Inferior parietal cortex (tissue), 1 donor: Measurements from ENCODE around the gene BRF1.
A peak's percentile ranks its signal among the peaks of the same experiment; 100 is the strongest.
"Not testable (repeated sequence)": the region's sequence is repeated elsewhere in the genome, so short reads cannot be mapped to it uniquely, and the experiment has no call there.

ENCODE experiments used
- DNase-seq: peaks from one replicate; pipeline ENCODE4 v3.0.0-alpha.2; 2016; ENCODE audit errors: extremely low spot score

The BRF1 gene

DNA sequence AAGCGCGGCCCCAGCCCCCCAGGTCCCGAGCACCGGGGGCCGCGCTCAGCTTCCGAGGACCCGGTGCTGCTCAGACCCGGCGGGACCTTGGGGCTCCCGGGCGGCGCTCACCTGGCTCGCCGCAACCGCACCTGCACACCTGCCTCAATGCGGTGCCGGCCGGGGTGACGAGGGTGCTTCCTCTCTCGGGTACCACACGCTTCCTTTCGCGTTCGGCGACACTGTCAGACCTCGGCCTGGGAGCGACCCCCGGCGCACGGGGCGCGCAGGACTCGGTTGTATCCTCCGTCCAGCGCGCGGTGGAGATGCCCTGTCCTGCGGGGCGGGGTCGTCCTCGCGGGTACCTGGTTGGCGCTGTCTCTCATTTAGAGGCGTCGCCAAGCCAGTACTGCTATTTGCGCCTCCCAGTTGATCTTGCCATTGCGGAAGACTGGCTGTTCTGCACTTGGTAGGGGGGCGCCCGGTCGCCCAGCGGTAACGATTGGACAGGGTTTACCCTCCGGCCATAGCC, 14.5 kb upstream of the BRF1 start:
- no peak for DNase-seq

DNA sequence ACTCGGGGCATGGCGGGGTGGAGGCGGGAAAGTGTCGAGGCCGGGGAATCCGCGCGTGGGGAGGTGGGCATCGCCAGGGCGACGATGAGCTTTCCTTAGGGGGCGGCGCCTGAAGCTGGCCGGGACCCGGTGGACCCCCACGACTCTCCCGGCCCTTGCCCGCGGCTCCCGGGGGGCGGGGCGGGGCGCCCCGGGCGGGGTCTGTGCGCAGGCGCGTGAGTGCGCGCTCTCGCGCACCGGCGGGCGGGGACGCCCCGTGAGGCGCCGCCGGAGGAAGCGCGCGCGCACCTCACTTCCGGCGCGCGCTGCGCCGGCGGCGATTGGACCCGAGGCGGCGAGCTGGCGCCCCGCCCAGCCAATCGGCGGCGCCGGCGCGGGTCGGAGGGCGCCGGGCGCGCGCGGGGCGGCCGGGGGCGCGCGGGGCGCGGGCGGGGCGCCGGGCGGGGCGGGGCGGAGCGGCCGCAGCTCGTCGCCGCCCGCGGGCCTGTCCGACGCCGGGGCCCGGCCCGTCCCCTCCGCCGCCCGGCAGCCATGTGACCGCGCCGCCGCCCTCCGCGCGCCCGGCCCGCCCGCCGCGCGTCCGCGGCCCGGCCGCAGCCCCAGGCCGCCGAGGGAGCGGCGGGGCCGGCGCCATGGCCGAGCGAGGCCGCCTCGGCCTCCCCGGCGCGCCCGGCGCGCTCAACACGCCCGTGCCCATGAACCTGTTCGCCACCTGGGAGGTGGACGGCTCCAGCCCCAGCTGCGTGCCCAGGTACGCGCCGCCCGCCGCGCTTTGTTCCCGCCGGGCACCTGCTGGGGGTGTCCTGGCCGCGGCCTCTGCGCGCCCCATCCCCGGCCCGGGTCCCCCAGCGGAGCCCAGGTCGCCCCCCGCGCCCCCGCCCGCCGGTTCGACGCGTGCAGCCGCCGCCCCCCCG, 13.7 kb upstream of the BRF1 start, which contains the start of gene PACS2:
Gene PACS2 (plus strand): TSS at position 462 of the 914 bp plus-strand sequence. CDS start 171 bp downstream, at position 633.
- peak; percentile 74 for DNase-seq

DNA sequence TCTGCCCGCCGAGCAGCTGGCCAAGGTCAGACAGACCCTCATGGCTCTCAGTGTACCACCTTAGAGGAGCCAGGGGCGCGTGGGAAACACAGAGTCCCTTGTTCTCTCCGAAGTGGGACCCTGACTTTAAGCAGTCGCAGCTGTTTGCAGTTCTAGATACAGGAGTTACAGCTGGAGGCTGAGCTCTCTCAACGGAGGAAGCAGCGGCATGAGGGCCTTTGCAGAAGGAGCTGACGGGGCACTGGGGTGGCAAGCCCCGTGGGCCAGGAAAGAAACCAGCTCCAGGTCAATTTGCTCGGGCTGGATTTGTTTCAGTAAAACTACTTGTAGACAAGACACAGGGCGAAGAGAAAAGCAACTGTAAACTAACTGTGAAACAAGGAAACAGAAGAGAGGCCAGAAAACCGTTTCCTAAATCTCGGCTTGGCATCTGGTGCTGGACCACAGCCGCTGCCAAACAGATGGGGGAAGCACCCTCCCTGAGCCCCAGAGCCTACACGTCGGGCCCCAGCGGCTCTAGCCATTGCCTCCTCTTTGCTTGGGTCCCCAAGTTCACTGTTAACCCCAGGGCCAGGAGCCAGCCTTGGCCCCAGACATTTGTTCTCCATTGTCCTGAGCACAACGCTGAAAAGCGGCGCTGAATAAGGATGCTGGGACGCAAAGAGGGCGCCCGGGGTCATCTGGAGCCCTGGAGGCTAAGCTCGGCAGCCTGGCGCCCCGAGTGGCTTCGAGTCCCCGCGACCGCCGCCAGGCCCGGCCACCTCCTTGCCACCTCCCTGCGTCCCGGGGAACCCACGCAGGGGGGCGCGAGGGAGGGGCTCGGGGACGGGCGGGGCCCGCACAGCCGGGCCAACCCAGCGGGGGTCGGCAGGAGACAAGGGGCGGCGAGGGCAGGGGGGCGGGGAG, 12.8 kb upstream of the BRF1 start:
- peak; percentile 39 for DNase-seq

DNA sequence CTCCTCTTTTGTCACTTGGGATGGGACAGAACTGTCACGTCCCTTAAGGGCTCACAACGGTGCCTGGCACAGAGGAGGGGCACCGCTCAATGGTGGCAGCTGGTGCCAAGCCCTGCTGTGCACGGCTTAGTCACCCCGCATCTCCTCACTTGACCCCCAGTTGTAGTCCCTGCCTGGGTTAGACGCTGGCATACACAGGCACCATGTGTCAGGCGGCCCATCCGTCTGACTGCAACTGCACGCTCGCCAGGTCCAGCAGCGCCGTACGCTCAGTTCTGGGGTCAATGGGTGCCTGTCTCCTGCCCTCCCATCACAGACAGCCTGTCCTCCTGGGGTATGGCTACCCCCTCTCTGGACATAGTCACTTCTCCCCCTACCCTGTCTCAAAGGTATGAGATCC, 12.2 kb upstream of the BRF1 start:
- peak; percentile 40 for DNase-seq

DNA sequence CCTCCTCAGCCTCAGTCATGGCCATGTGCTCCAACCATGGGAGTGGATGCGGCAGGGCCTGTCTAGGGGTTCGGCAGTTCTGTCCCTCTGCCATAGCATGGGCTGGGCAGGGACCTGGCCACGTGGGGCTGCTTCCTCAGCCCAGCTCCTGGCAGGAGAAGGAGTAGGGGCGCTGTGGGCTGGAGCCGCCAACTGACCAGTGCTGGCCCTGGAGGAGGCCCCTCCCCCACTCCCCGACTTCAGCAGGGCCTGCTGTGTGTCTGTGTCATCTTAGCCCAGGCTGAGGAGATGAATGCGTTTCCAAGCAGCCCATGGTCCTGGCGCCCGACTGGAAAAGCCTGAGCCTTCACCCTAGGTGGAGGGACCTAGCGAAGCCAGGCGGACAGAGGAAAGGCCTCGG, 11.0 kb upstream of the BRF1 start:
- no peak for DNase-seq

DNA sequence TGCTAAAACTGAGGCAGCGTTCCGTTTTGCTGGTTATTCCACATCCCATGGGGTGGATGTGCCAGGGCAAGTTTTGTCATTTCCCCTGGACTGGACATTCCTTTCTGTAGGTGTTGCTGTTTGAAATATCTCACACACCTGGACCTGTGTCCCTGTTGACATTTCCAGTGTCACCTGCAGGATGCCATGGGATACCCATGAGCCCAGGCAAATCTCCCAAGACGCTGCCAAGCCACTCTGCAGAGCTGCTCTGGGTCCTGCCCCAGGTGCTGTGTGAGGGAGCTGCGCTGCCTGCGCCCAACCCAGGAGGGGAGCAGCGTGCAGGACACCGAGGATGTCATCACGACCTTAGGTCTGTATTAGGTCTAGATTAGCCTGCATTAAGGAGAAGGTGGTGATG, 8.6 kb upstream of the BRF1 start:
- DNase-seq: no peak

DNA sequence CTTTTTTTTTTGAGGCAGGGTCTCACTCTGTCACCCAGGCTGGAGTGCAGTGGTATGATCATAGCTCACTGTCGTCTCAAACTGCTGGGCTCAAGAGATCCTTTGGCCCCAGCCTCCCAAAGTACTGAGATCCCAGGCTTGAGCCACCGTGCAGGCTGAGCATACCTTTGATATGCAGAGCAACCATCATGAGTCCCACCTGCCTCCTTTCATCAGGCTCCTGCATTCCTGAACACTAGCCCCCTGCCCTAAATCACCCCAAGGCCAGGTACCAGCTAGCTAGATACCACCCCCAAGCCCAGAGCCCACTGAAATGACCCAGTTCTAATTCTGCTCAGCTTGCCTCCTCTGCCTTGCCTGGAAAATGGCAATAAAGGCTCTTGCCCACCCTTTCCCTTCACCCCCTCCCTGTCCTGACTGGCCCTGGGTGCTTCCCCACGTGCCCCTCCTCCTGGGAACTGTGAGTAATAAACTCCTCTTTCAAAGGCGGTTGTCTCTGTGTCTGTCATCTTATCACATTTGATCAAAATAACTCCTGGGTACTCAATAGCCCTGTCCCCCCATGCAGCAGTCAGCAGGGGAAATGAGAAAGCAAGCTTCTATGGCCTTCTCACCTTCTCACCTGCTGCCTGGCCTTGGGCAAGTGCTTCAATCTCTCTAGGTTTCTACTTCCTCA, 6.4 kb upstream of the BRF1 start:
- DNase-seq: no peak

DNA sequence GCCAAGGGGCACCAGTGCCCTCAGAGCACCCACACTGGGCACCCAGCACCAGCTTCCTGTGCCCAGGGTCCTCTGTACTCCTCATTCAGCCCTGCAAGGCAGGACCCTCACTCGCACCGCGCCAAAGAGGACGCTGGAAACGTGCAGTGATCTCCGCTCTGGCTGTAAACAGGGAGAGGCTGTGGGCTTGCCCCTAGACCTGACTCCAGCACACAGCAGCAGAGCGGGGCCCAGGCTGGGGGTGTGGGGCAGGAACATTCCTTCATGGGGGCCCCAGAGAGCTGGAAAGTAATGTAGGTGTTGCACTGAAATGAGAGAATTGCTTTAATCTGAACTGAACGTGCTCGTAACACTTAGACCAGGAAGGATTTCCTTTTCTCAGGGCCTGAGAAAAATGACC, 5.0 kb upstream of the BRF1 start:
- DNase-seq: no peak

DNA sequence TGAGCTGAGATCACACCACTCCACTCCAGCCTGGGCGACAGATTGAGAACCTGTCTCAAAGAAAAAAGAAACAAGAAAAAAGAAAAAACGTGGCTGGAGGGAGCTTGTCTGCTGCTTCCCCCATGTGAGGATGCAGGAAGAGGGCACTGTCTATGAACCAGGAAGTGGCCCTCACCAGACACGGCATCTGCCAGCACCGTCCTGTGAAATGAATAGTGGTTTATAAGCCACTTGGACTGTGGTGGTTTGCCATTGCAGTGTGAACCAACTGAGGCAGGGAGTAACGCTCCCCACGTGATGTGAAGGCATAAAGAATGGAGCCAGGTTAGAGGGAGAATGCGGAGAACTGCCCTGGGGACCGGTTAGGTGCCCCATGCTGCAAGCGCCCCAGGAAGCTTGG, 4.5 kb upstream of the BRF1 start:
- DNase-seq: no peak

DNA sequence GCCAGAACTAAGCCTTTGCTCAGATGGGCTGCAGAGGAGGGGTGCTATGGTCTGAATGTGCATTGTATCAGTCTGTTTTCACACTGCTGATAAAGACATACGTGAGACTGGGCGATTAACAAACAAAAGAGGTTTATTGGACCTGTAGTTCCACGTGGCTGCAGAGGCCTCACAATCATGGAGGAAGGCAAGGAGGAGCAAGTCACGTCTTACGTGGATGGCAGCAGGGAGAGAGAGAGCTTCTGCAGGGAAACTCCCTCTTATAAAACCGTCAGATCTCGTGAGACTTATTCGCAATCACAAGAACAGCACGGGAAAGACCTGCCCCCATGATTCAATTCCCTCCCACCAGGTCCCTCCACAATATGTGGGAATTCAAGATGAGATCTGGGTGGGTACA, 3.8 kb upstream of the BRF1 start:
- no peak for DNase-seq

DNA sequence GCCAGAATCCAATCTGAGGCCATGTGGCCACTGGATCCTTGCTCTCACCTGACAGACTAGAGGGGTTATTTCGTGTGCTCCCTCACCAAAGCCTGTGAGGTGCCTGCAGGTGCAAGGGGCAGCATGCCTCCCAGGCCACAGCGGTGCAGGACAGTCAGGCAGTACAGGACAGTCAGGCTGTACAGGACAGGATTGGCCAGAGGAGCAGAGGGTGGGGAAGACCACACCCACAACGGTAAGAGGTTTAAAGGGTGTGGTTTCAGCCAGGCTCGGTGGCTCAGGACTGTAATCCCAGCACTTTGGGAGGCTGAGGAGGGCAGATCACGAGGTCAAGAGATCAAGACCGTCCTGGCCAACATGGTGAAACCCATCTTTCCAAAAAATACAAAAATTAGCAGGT, 3.1 kb upstream of the BRF1 start:
- no peak for DNase-seq

DNA sequence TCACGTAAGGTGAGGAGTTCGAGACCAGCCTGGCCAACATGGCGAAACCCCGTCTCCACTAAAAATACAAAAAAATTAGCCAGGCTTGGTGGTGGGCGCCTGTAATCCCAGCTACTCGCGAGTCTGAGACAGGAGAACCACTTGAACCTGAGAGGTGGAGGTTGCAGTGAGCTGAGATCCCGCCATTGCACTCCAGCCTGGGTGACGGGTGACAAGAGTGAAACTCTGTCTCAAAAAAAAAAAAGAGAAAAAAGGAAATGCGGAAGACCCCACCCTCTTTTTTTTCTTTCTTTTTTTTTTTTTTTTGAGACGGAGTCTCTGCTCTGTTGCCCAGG, 1.1 kb upstream of the BRF1 start:
- DNase-seq: not testable (repeated sequence)

DNA sequence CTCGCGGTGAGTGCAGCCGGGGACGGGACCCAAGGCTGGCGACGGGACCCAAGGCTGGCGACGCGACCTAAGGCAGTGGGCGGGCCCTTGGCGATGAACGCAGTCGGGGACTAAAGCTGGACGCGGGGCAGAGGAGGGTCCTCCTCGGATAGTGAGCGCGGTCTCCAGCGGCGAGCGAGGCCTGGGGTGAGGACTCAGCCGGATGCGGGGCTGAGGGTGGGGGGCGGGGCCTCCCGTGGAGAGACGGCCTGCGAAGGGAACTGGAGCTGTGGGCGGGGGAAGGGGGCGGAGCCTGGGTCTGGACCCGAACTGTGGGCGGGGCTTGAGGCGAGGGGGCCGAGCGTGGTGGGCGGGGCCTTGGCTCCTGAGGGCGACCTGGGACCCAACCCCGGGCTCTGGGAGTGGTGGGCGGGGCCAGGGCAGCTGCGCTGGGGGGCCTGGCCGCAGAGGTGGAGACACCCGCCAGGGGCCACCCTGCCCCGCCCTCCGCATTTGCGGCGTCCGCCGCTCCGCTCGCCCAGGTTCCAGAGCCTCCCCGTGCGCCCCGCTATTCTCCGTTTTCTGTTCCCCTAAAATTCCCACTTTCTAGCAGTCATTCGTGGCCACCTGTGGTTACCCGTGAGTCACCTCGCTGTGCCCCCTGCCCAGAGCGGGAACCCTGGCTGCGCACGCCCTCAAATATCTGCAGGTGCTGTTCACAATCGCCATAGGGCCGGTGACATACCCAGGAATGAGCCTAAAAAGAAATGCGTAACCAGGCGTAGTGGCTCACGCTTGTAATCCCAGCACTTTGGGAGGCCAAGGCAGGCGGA, 508 bp upstream of the BRF1 start:
- DNase-seq: peak; percentile 83

DNA sequence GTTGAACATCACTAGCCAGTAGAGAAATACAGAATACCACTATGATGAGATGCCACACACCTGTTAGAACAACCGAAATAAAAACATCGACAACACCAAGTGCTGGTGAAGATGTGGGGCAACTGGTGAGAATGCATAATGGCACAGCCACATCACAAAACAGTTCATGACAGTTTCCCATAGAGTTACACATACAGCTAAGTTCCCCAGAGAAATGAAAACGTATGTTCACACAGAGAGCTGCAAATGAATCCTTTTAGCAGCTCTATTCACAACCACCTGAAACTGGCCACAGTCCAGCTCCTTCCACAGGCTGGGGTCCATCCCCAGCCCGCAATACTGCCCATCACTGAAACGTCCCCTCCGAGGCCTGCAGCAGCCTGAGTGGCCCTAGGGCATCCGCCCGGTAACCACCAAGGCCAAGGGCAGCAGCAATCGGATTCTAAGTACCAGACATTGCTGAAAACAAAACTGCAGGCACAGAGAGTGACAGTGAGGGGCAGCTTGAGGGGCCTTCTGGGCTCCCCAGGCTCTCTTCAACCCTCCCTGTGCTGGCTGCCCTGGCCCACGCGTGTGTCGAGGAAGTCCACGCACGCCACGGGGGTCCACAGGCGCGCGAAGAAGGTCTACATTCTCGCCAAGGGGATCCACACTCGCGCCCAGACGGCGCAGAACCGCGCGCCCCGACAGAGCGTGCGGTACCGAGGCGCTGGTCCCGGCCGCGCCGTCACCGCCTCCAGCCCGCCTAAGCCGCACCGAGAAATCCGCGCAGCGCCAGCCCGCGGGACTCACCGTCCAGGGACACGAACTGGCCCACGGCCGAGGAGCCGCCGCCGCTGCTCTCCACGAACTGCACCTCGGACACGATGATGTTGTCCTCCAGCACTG, 903 bp downstream of the BRF1 start:
- no peak for DNase-seq

DNA sequence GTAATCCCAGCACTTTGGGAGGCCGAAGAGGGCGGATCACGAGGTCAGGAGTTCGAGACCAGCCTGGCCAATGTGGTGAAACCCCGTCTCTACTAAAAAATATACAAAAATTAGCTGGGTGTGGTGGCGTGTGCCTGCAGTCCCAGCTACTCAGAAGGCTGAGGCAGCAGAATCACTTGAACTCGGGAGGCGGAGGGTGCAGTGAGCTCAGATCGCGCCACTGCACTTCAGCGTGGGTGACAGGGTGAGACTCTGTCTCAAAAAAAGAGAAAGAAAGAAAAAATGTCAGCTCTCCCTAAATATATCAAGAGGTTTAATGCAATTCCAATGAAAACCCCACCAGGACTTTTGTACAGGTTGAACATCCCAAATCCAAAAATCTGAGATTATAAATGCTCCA, 3.5 kb downstream of the BRF1 start:
- DNase-seq: not testable (repeated sequence)

DNA sequence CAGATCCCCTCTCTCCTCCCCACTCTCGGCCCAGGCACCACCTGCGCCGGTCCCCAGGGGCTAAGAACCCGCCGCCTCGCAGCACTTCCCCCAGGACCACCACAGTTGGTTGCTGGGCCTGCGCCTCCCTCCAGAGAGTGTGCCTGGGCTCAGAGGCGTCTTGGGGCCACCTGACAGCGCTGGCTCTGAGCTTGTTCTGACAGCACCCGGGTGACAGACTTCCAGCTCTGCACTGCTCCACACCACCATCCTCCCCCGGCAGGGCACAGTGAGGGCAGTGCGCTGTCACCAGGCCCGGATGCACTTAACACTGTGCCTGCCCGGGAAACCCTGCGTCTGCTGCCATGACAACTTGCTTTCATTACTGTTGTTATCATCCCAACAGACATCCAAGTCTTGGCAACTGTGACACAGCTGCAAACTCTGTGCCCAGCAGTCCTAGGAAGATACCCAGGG, 6.6 kb downstream of the BRF1 start:
- DNase-seq: no peak

DNA sequence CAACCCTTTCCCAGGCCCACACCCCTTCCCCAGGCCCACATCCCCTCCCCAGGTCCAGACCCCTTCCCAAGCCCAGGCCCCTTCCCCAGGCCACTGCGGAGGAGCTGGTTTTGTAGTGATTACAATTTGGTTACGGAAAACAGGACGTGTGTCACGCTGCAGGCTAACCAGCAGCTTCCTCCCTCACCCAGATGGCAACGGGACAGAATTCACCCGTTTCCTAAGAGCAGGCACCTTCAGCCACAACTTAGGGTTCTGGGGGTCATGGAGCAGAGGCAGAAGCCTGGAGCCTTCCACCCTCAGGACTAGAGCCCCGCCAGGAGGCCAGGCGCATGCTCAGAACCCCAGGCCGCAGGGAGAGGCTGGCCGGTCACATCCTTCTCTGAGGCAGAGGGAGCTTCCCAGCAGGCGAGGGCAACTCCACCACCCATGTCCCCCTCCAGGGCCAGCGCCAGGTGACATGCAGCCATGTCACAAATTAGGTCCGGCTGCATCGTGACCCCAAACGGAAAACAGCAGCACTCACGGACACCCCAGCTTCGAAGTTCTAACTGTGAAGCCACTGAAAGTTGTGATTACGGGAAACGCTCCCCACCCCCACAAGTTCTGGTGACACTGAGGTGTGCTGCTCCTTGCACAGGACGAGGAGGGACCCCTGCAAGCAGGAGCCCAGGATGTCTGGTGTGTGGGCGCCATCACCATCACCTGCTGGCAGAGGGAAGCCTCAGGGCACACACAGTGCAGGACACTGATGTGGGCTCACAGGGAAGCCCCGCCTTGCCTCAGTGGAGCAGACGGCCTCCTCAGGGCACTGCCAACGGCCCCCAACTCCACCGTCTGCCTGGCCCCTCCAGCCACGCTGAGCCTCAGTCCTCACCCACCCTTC, 7.7 kb downstream of the BRF1 start:
- no peak for DNase-seq

DNA sequence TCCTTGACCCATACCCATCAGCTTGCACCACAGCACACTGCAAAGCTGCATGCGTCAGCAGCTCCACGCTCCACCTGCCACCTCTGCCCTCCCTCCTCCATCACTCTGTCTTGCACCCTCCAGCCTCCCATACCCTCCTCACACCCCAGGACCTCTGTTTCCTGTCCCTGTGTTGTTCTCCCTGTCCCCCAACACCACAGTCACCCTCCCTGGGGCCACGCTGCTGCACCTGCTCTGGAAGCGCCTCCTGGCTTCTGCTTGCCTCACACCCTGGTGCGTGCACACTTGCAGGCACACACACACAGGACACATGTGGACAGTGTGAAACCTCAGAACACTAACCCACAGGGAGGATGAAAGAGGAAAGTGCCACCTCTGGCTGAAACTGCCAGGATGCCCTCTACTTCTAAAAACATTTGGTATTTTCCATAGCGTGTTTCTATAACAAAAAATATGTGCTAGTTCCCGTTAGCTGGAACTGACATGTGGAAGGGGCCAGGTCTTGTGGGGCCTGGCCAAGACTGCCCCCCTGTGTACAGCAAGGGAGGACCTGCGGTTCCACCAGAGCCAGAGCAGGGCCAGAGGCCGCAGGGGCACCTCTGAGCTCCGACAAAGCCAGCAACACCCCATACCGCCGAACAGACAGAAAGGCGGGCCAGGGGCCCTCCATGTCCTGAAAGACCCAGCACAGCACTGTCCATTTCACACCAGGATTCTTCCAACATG, 10.0 kb downstream of the BRF1 start:
- no peak for DNase-seq
